Neural crest cell (in vitro differentiated cells): ENCODE measurements around the gene TSPAN15. TPM values are rescaled to one million over a fixed set of nuclear protein-coding genes. Genes with fewer than 3 reads are reported as not detected.

Experiments
- DNase-seq: peaks from one replicate; pipeline ENCODE4 v3.0.0; 2021; ENCODE audit warnings: low read depth, mixed read lengths, low spot score
- H3K27ac Mint-ChIP-seq: one replicate; pipeline ENCODE4 v1.8.0; 2021; ENCODE audit warnings: mild to moderate bottlenecking, mixed read lengths; ENCODE audit not compliant: unreplicated experiment
- H3K27me3 Mint-ChIP-seq: 2 replicates; pipeline ENCODE4 v1.8.0; 2021; ENCODE audit warnings: low read depth, mild to moderate bottlenecking, mixed read lengths
- H3K36me3 Mint-ChIP-seq: 2 replicates; pipeline ENCODE4 v1.8.0; 2021; ENCODE audit warnings: low read depth, mild to moderate bottlenecking, mixed read lengths
- H3K4me1 Mint-ChIP-seq: 2 replicates; pipeline ENCODE4 v1.8.0; 2021; ENCODE audit warnings: mixed read lengths
- H3K4me3 Mint-ChIP-seq: one replicate; pipeline ENCODE4 v1.8.0; 2021; ENCODE audit warnings: mild to moderate bottlenecking, mixed read lengths
- H3K9me3 Mint-ChIP-seq: 2 replicates; pipeline ENCODE4 v1.8.0; 2021; ENCODE audit warnings: mixed read lengths
- CTCF ChIP-seq: fragments of 200-600 bp; sonication (generic); conservative IDR thresholded peaks from 2 replicates; pipeline ENCODE4 v1.5.0; 2021; ENCODE audit warnings: antibody characterized with exemption, mild to moderate bottlenecking
- total RNA-seq: library from RNA; stranded (reverse); gene quantifications from 2 replicates; pipeline ENCODE4 v1.2.1, GENCODE V29; 2021

The TSPAN15 gene
- total RNA-seq, 1 donor from 2014 or later = 12.3 TPM

GRCh38 chr10:69468751-69469089 is 17.5 kb downstream of the TSPAN15 start:
- Mint-ChIP-seq H3K4me3 (no peak overlapping the region), H3K27me3 (no peaks in the 10 kb centered on the region), H3K9me3 (no peaks in the 10 kb centered on the region), H3K4me1 (peaks cover 7% of the 10 kb centered on the region), H3K27ac (no peak overlapping the region), H3K36me3 (no peaks in the 10 kb centered on the region)
- DNase-seq = no peak
- no peak for TF ChIP-seq CTCF

- Mint-ChIP-seq H3K4me1 (peaks cover 7% of the 10 kb centered on the region), H3K36me3 (no peaks in the 10 kb centered on the region), H3K4me3 (no peak overlapping the region), H3K27ac (no peak overlapping the region), H3K27me3 (no peaks in the 10 kb centered on the region), H3K9me3 (no peaks in the 10 kb centered on the region)
- no peak for TF ChIP-seq CTCF
- no peak for DNase-seq
These were observed 18.7 kb downstream of the TSPAN15 start for GRCh38 chr10:69469976-69470375.

GRCh38 chr10:69470463-69471384 is 19.5 kb downstream of the TSPAN15 start:
- no peaks in the 10 kb centered on the region for H3K36me3 Mint-ChIP-seq
- H3K4me1 Mint-ChIP-seq = peaks cover 12% of the 10 kb centered on the region
- H3K27me3 Mint-ChIP-seq = no peaks in the 10 kb centered on the region
- no peak overlapping the region for H3K27ac Mint-ChIP-seq
- TF ChIP-seq CTCF = no peak
- no peak overlapping the region for H3K4me3 Mint-ChIP-seq
- no peaks in the 10 kb centered on the region for H3K9me3 Mint-ChIP-seq
- DNase-seq = no peak

- Mint-ChIP-seq H3K4me1 (peaks cover 17% of the 10 kb centered on the region), H3K27ac (no peak overlapping the region), H3K27me3 (no peaks in the 10 kb centered on the region), H3K4me3 (no peak overlapping the region), H3K9me3 (no peaks in the 10 kb centered on the region), H3K36me3 (no peaks in the 10 kb centered on the region)
- DNase-seq = no peak
- TF ChIP-seq CTCF = no peak
These were observed 20.9 kb downstream of the TSPAN15 start for GRCh38 chr10:69472142-69472541.

- Mint-ChIP-seq H3K4me3 (no peak overlapping the region), H3K4me1 (peaks cover 17% of the 10 kb centered on the region), H3K27ac (no peak overlapping the region), H3K9me3 (no peaks in the 10 kb centered on the region), H3K36me3 (no peaks in the 10 kb centered on the region), H3K27me3 (no peaks in the 10 kb centered on the region)
- TF ChIP-seq CTCF = no peak
- no peak for DNase-seq
These were observed 21.3 kb downstream of the TSPAN15 start for GRCh38 chr10:69472544-69472943.
